C4-2B (cell line): ENCODE data around the gene TFDP1.

ENCODE experiments used
- H3K27ac ChIP-seq: fragments of 450-650 bp; 2 replicates; pipeline ENCODE4 v1.5.1; 2017
- ZFX ChIP-seq: fragments of 450-650 bp; IDR thresholded peaks from 2 replicates; pipeline ENCODE4 v1.6.1; 2017
- TF ChIP-seq, protein P1 (sequence below): fragments of 450-650 bp; conservative IDR thresholded peaks from 2 replicates; pipeline ENCODE4 v1.5.1; 2017; ENCODE audit warnings: mild to moderate bottlenecking

TFDP1 gene

DNA sequence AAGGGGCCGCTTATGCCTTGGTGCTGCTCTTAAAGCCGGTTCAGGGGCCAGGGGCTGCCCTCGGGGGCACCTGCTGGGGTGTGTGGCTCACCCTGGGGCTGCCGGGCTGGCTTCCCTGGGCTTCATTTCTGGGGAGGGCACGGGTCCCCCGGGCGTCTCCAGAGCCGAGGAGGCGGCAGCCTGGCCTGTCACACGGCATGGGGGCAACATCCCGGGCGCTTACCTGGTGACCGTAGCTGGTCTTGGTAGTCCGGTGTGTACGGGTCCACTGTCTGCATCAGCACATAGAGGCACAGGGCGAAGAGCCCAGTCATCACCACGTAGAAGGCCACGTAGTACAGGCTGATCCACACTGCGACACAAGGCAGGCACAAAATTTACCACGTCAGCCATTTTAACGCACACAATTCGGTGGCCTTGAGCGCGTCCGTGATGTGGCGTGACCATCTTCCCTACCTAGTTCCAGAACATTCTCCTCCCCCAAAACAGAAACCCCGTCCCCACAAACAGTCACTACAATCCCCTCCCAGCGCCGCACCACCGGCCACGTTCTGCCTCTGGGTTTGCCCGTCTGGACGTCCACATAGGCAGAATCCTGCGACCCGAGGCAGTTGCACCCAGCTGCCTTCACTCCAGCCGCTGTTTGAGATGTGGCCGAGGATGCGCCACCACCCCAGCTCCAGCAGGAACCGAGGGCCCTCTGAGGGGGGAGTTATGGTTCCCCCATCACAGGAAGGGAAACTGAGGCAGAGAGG, 70.2 kb downstream of the TFDP1 start:
- H3K27ac ChIP-seq, result no peak overlapping the region

DNA sequence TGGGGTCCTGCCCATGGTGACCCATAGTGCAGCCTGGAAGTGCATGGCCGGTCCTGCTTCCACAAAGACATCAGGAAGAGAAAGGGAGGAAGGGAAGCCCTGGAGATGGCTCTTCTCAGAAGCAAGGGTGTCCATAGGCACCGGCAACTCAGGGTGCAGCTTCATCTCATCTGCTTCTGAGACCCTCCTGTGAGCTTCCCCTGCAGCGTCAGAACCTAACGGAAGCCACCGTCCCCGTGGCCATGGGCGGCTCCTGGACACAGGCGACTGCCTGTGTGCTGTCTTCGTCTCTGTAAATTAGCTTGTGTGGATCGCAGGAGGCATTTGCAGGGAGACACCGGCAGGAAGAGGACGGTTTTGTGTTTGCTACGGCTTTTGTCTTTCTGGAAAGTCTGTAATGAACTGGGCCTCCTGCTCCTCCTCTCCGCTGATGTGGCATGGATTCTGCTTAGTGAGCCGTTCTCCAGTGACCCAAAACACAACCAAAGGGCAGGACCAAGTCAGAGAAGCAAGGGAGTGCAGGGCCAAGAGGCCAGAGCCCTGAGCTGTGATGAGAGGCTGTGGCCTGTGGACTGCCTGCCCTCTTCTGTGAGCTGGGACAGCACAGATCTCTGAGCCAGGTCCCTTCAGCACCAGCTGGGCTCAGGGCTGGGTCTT, 70.9 kb downstream of the TFDP1 start:
- TF ChIP-seq, protein P1, sequence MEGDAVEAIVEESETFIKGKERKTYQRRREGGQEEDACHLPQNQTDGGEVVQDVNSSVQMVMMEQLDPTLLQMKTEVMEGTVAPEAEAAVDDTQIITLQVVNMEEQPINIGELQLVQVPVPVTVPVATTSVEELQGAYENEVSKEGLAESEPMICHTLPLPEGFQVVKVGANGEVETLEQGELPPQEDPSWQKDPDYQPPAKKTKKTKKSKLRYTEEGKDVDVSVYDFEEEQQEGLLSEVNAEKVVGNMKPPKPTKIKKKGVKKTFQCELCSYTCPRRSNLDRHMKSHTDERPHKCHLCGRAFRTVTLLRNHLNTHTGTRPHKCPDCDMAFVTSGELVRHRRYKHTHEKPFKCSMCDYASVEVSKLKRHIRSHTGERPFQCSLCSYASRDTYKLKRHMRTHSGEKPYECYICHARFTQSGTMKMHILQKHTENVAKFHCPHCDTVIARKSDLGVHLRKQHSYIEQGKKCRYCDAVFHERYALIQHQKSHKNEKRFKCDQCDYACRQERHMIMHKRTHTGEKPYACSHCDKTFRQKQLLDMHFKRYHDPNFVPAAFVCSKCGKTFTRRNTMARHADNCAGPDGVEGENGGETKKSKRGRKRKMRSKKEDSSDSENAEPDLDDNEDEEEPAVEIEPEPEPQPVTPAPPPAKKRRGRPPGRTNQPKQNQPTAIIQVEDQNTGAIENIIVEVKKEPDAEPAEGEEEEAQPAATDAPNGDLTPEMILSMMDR, result no peak
- TF ChIP-seq ZFX, result no peak
- no peak overlapping the region for H3K27ac ChIP-seq

More for the DNA sequence above, 70.2 kb downstream of the TFDP1 start:
- TF ChIP-seq, protein P1, result no peak
- TF ChIP-seq ZFX, result no peak

DNA sequence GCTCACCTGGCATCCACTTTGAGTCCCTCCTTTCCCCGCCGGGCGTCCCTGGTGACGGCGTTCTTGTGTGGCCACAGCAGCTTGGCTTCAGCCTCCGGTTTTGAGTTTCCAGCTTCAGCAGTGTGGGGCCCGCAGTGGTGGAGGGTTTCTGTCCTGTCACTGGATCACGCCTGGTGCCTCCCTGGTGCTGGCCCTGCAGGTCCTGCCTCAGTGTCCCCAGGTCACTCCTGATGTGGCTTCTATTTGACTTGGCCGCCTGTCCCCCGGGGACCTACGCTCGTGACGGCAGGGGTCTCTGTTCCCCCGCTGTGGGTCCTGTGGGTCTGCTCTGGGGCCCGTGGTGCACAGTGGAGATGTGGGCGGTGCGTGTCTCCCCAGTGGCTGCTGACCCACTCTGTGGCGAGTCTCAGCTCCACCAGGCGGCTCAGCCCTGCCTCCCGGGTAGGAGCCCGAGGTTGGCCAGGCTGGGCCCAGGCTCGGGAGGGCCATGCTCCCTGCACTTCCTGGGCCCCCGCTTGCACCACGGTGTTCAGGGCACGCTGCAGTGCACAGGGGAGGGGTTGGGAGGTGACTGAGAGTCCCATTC, 71.5 kb downstream of the TFDP1 start:
- no peak for TF ChIP-seq ZFX
- TF ChIP-seq, protein P1, result no peak
- no peak overlapping the region for H3K27ac ChIP-seq

DNA sequence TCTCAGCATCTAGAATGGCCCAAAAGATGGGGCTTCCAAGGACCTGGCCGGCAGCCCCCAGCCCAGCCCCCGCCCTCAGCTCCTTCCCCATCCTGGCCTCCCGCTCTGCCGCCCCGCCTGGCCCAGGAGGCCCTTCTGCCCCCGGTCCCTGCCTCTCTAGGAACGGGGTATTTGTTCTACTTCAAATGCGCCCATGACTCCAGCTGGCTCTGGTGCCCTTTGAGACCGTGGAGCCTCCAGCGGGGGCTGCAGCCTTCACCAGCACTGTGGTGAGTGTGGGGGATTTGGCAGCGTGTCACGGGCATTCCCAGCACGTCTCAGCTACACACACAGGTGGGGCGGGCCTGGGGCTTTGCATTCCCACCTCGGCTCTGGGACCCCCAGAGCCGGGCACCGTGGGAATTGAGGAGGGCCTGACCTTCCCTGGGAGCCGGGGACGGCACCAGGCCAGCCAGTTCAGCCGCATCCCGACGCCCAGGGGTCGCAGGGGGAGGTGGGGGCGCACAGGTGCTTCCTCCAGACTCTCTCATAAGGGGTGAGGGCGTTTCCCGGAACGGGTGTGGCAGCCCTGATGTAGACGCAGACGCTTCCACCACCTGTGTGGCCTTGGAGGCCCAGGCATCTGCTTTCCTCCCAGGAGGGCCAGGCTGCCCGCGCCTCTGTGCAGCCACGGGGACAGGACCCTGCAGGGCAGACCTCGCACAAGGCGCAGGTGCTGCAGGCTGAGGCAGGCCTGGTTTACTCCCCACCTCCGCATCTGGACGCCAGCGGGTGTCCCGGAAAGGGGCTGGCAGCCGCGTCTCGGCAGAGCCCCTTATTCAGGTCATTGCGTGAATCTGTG, 72.5 kb downstream of the TFDP1 start:
- no peak overlapping the region for H3K27ac ChIP-seq
- no peak for TF ChIP-seq ZFX
- TF ChIP-seq, protein P1, result no peak

DNA sequence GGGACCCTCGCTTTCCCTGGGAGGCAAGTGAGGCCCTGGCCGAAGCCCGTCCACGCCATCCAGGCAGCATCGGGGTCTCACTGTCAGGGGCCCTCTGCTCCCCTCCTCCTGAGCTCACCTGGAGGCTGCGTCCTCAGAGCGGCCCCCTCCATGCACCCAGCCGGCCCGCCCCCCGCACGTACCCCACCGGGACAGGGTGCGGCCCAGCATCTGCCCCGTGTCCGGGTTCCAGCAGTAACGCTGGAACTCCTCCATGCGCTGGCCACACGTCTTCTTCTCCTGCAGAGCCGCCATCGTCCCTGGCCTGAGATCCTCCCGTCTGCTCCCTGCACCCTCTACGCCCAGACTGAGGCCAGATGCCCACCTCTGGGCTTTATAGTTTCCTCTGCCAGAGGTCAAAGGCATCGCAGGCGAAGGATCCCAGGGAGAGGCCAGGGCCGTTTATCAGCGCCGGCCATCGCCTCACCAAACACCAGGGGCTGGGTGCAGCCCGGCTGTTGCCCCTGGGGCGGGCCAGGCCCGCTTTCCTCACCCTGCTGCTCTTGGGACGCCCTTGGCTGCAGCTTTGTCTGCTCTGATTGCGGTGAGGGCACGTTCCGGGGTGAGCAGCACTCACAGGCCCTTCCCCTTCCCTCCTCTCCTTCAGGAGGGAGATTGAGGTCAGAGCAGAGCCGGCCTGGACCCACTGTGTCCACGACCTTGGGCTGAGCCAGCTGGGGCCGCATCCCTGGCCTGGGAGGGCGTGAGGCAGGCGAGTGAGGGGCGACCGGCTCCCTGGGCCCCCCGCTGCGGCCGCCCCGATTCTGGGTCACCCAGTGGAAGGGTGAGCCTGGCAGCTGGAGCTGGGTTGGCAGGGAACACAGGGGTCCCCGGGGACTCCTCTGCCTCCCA, 73.5 kb downstream of the TFDP1 start, which contains the start of gene ATP4B:
Gene ATP4B, minus strand, starts transcription at position 348 of the 891 bp plus-strand sequence. Its CDS starts 54 bp downstream, at position 294.
- no peak within 1 kb of the TSS for H3K27ac ChIP-seq
- TF ChIP-seq, protein P1, result no peak
- TF ChIP-seq ZFX, result no peak

DNA sequence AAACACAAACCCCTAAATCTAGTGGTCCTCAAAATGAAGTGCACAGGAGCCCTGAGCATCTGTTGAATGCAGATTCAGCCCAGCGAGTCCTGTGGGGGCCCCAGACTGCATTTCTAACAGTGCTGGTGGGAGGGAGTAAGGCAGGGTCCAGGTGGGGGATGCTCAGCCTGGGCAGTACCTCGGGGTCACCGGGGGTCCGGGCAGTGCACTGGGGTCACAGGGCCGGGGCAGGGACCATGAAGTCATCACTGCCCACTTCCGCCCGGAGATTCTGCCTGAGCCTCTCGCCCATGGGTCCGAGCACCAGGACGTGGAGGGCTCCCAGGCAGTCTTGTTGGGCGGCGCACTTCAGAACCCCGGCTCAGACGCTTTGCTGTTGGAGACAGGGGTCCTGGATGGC, 74.3 kb downstream of the TFDP1 start:
- H3K27ac ChIP-seq, result no peak overlapping the region
- TF ChIP-seq, protein P1, result no peak
- TF ChIP-seq ZFX, result no peak
